GM12872 (cell line): ENCODE data around the gene TTC28.

ENCODE experiments used
- TF ChIP-seq, protein P1 (sequence below): IDR thresholded peaks from 3 replicates; pipeline ENCODE4 v1.5.1; 2011; ENCODE audit warnings: low read depth, mild to moderate bottlenecking, low read length, moderate library complexity; ENCODE audit not compliant: insufficient read depth

TTC28 gene

GRCh38 chr22:28398355-28398754 lies 281.3 kb downstream of the TTC28 start:
- TF ChIP-seq, protein P1, sequence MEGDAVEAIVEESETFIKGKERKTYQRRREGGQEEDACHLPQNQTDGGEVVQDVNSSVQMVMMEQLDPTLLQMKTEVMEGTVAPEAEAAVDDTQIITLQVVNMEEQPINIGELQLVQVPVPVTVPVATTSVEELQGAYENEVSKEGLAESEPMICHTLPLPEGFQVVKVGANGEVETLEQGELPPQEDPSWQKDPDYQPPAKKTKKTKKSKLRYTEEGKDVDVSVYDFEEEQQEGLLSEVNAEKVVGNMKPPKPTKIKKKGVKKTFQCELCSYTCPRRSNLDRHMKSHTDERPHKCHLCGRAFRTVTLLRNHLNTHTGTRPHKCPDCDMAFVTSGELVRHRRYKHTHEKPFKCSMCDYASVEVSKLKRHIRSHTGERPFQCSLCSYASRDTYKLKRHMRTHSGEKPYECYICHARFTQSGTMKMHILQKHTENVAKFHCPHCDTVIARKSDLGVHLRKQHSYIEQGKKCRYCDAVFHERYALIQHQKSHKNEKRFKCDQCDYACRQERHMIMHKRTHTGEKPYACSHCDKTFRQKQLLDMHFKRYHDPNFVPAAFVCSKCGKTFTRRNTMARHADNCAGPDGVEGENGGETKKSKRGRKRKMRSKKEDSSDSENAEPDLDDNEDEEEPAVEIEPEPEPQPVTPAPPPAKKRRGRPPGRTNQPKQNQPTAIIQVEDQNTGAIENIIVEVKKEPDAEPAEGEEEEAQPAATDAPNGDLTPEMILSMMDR = no peak

- TF ChIP-seq, protein P1 = no peak
Measured at GRCh38 chr22:28397306-28397705, 282.3 kb downstream of the TTC28 start.

DNA sequence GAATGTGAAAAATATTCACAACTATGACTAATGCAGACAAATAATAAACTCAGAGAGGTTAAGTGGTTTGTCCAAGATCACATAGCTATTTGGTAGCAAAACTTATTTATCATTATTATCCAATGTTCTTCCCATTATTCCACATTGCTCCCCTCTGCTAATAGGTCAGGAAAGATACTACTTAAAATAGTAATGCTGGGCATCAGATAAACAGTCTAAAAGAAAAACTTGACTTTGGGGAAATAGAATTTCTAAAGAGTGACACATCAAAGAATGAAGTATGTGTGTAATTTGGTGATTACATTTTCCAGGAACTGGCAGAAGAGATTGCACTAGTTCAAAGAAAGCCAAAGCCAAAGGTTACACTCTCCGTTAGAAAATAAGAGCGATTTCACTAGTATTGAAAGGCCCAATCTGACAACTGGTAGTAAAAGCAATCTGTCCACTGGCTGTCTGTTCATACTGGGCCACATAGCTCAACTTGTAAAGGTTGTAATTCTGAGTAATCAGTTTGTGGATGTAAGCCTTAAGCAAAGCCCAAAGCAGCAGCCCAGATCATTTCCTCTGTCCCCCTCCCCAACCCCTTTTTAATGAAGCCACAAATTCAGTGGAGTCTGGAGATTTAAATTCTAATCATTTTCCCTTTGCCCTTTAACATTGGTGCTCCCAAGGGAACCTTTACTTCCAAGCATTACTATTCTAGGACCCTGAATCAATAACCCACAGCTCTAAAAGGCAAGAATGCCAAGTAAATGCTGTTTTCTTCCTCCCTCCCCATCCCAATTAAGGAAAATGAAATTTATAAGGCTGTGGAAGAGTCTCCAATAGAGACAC lies 283.5 kb downstream of the TTC28 start:
- TF ChIP-seq, protein P1 = no peak

- TF ChIP-seq, protein P1 = no peak
Measured at GRCh38 chr22:28395520-28395919, 284.1 kb downstream of the TTC28 start.

- TF ChIP-seq, protein P1 = no peak
Measured at GRCh38 chr22:28394513-28395110, 285.0 kb downstream of the TTC28 start.

GRCh38 chr22:28381429-28382167 lies 298.0 kb downstream of the TTC28 start:
- TF ChIP-seq, protein P1 = no peak

GRCh38 chr22:28379951-28380350 lies 299.7 kb downstream of the TTC28 start:
- TF ChIP-seq, protein P1 = no peak
